HK-2 (cell line): Measurements from ENCODE around the gene DUS3L.
"Not testable (repeated sequence)": the region's sequence is repeated elsewhere in the genome, so short reads cannot be mapped to it uniquely, and the experiment has no call there.

Source experiments
- DNase-seq: peaks from one replicate; pipeline ENCODE4 v3.0.0-alpha.2; 2018; ENCODE audit not compliant: unreplicated experiment

Gene DUS3L

GRCh38 chr19:5800361-5801270, 9.7 kb upstream of the DUS3L start:
- no peak for DNase-seq

DNA sequence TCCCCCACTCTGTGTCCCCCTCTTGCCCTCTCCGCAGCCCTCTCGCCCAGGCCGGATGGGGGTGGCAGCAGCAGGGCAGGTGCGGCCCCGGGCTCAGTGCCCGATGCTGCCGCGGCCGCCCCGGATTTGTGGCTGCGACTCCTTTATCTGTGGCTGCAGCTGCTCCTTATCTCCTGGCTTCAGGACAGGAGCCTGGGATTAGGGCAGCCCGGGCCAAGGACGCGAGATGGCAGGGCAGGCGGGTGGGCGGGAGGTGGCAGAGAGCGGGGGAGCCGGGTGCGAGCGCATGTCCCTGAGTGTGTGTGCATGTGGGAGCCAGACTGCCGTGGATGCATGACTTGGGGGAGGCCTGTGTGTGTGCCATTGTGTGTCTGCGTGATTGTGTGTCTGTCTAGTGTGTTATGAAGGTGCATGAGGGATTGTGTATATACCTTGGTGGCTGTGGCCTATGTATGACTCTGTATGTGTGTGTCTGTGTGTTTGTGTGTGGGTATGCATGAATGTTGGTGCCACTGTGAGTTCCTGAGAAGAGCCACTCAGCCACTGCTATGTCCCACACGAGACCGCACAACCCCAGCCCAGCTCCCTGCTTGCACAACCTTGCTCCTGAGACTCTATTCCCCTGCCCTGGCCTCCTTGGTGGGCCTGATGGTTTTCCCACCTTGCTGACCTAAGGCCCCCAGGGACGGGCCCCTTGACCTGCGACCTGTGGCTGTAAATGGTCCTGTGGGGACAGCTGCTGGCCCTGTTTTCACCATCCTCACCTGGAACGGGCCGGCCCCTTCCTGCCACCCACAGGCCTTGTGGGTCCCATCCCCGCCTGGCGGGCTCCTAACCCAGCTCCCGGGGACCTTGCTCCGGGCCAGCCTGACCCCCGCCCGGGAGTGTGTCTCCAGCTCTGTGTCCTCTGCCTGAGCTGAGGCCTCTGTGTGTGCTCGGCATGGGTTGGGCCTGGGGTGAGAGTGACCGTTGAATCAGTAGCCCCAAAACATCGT, 8.6 kb upstream of the DUS3L start:
- DNase-seq, result no peak

DNA sequence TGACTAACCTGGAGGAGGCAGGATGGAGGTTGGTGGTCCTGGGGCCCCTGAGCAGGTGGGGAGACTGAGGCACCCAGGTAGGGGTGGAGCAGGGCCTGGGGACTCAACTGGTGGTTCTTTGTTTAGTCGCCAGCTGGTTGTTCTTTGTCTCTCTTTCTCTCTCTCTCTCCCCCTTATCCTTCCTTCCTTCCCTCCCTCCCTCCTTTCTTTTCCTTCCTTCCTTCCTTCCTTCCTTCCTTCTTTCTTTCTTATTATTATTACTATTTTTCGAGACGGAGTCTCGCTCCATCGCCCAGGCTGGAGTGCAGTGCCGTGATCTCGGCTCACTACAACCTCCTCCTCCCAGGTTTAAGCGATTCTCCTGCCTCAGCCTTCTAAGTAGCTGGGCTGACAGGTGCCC, 7.3 kb upstream of the DUS3L start:
- no peak for DNase-seq

DNA sequence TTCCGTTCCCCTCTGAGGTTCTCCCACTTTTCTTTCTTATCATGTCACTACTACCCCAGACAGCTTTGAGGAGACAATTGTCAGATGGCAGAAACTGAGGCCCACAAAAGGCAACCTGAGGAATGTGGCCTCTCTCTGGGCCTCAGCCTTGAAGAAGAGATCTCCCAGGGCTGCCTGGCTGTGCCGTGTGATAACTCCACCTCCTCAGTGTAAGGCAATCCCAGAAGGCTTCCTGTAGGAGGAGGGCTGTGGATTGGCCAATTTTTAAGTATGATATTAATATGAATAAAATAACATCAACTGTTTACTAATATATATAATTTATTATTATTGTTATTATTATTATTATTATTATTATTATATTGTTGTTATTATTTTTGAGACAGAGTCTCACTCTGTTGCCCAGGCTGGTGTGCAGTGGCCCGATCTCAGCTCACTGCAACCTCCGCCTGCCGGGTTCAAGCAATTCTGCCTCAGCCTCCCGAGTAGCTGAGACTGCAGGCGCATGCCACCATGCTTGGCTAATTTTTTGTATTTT, 4.5 kb upstream of the DUS3L start:
- DNase-seq, result no peak

DNA sequence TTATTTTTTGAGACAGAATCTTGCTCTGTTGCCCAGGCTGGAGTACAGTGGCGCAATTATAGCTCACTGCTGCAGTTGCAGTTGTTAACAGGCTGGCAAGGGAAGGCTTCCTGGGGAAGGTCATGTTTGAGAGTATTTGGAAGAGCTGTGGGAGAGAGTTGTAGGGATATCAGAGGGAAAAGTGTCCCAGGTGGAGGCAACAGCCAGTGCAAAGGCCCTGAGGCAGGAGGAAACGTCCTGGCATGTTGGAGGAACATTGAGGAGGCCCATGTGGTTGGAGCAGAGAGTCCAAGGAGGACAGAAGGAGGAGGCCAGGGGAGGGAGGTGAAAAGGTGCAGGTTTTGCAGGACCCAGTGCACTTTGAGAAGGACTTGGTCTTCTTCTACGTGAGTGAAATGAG, 2.2 kb upstream of the DUS3L start:
- no peak for DNase-seq

DNA sequence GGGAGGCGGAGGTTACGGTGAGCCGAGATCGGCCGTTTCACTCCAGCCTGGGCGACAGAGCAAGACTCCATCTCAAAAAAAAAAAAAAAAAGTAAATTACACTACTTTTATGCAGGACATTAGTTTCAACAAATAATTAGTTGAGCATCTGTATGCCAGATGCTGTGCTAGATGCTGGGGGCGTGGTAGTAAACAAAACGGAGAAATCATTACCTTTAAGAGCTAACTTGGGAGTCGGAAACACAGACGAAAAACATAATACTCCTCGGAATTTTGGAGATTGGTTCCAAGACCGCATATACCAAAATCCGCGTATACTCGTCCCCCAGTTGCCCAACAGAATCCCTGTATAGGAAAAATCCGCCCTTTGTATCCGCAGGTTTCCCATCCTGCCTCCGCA, 1.3 kb upstream of the DUS3L start:
- no peak for DNase-seq

- DNase-seq, result no peak
These were observed 941 bp downstream of the DUS3L start for GRCh38 chr19:5789886-5790558.

GRCh38 chr19:5789351-5789761, 1.6 kb downstream of the DUS3L start:
- no peak for DNase-seq

GRCh38 chr19:5788422-5788821, 2.5 kb downstream of the DUS3L start:
- no peak for DNase-seq

DNA sequence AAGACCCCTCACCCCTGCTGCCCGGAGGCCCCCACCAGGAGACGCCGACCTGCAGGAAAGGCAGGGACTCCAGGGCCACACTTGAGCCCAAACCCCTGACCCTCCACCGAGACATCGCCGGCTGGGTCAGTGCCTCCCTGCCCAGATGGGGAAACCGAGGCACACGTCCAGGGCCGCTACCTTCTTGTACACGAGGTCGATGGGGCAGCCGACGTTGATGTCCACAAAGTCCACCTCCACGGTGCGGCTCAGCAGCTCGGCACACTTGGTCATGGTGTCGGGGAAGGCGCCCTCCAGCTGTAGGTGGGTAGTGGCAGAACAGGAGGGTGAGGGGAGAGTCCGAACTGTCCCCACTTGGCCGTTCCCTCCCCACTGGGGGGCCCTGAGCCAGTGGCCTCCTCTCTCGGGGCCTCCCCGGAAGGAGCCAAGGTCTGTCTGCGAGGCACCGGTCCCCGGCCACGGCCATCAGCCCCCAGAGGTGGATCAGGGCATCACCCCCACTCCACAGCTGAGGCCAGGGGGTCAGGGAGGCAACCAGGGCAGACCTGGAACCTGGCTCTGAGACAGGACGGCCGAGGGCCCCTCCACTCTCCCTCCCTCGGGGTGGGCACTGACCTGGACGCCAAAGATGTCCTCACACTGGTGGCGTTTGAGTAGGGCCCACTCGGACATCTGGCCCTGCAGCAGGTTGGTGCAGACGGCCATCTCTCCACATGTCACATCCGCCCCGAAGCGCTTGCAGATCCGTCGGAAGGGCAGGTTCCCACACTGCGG, 3.4 kb downstream of the DUS3L start:
- DNase-seq, result no peak

GRCh38 chr19:5786593-5787408, 4.2 kb downstream of the DUS3L start:
- no peak for DNase-seq

GRCh38 chr19:5785423-5785822, 5.5 kb downstream of the DUS3L start:
- no peak for DNase-seq

- no peak for DNase-seq
These were observed 6.3 kb downstream of the DUS3L start, which contains the start of gene PRR22 for GRCh38 chr19:5784581-5785147. Gene PRR22 (minus strand): TSS chr19:5784746. CDS start chr19:5784660, 86 bp downstream.

DNA sequence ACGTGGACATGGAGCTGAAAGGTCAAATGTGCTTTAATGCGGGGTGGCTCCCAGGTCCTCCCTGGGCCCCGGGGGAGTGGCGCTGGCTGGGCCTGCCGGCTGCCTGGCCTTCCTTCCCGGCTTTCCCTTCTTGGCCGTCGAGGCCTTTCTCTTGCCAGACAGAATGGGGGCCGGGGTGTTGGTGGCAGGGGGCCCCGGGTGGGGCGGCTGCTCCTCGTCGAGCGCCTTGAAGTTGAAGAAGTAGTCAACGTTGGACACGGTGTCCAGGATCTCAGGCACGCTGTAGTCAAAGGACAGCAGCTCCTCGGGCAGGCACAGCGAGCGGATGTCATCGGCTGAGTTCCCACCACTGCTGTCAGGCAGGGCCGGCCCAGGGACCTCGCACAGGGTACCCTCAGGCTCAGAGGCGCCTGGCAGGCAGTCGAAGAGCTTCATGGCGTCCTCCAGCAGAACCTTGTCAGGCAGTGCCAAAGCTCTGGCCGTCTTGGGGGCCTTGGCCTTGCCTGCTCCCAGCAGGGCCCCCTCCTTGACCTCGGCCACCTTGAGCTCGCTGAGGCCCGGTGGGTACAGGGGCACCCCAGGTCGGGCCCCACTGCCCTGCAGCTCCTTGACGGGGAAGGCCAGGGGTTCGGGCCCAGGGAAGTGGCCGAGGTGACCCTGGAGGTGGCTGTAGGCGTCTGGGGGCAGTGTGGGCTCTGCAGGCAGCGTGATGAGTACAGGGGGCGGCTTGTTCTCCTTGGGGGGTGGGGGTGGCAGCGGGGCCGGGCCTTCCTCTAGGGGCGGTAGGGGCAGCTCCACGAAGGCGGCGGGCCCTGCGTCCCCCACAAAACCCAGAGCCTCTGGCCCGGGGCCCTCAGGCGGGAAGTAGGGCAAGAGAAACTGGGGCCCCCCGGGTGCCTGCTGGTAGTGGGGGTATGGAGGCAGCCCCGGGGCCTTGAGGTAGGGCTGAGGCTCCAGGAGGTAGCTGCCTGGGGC, 7.7 kb downstream of the DUS3L start:
- no peak for DNase-seq

- DNase-seq, result no peak
These were observed 8.6 kb downstream of the DUS3L start for GRCh38 chr19:5782322-5782721.

DNA sequence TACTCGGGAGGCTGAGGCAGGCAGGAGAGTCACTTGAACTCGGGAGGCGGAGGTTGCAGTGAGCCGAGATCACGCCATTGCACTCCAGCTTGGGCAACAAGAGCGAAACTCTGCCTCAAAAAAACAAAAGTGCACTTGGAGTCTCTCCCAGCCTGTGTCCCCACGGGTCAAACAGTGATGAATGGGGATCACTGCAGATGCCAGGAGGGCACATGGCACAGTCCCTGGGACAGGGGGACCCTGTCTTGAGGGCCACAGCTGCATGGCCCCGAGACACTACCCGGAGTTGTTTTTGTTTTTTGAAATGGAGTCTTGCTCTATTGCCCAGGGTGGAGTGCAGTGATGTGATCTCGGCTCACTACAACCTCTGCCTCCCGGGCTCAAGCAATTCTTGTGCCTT, 10.0 kb downstream of the DUS3L start:
- DNase-seq, result not testable (repeated sequence)

- DNase-seq, result no peak
These were observed 12.6 kb downstream of the DUS3L start for GRCh38 chr19:5778402-5778801.

GRCh38 chr19:5775668-5776309, 15.2 kb downstream of the DUS3L start:
- DNase-seq, result no peak
